GM18520 (cell line): ENCODE results near the gene SLC16A8.
"Not testable (repeated sequence)": the region's sequence is repeated elsewhere in the genome, so short reads cannot be mapped to it uniquely, and the experiment has no call there.

Source experiments
- ATAC-seq: cut with Tn5 transposase; IDR thresholded peaks from one replicate; pipeline ENCODE4 v1.9.1; 2021; ENCODE audit not compliant: unreplicated experiment

SLC16A8 gene, protein sequence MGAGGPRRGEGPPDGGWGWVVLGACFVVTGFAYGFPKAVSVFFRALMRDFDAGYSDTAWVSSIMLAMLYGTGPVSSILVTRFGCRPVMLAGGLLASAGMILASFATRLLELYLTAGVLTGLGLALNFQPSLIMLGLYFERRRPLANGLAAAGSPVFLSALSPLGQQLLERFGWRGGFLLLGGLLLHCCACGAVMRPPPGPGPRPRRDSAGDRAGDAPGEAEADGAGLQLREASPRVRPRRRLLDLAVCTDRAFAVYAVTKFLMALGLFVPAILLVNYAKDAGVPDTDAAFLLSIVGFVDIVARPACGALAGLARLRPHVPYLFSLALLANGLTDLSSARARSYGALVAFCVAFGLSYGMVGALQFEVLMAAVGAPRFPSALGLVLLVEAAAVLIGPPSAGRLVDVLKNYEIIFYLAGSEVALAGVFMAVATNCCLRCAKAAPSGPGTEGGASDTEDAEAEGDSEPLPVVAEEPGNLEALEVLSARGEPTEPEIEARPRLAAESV

DNA sequence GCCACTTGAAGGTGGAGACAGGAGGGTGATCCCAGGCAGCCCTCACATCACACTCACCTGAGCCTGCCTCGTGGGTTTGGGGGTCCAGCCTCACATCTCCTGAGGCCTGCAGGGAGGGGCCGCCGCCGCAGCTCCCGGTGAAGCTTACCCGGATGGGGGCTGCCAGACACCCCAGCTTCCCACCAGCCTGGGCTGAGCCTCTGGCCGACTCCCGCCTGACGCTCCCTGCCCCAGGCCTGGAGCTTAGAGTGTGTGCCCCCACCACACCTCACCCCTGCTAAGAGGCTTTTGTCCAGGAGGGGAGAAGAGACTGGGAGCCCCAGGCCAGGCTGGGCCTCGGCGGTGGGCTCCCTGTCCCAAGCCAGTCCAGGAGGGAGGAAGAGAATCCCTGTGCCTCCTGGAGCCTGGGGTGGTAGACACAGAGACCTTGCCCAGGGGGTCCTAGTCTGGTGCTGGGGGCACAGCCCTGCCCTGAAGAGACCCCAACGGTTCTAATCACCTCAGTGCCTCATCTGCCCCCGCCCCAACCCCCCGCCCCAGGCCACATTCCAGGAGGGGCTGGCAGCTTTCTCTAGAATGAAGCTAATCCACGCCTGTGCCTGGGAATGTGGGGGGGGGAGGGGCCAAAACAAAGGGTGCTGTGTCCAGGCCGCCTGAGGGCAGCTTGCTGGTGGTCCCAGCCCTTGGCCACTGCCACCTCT, at the start of gene SLC16A8:
TSS of gene SLC16A8 (minus strand) at position 254 of the 701 bp plus-strand sequence. CDS start 1,311 bp downstream, outside the sequence.
- ATAC-seq, result no peak

DNA sequence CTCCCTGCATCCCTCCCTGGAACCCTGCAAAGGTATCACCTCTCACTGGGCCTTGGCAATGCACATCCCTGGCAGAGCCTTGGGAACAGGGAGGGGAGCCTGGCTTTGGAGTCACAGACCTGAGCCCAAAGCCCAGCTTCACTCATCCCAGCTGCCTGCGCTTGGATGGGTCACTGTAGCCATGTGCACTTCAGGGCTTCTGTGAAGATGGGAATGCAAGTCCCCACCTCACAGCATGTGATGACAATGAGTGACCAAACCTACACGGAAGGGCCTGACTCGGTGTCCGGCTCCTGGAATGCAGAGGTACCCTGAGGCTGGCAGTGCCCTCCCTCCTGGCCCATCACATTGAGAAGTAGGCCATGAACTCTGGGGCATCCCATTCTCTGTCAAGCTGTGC, 49.3 kb upstream of the SLC16A8 start:
- no peak for ATAC-seq

DNA sequence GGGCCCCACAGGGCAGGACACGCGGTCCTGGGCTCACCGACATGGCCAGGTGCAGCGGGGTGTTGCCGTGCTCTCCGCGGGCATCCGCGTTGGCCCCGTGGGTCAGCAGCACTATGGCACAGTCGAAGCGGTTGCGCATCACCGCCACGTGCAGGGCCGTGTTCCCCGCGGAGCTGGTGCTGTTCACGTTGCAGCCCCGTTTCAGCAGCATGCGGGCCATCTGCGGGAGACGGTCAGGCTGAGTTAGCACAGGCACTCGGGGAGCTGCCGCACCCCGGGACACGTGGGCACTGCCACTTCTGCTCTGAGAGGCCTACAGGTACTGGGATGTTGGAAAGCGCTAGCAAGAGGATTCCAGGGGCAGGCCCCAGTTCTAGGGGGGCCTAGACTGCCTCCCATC, 48.8 kb upstream of the SLC16A8 start:
- ATAC-seq, result no peak

DNA sequence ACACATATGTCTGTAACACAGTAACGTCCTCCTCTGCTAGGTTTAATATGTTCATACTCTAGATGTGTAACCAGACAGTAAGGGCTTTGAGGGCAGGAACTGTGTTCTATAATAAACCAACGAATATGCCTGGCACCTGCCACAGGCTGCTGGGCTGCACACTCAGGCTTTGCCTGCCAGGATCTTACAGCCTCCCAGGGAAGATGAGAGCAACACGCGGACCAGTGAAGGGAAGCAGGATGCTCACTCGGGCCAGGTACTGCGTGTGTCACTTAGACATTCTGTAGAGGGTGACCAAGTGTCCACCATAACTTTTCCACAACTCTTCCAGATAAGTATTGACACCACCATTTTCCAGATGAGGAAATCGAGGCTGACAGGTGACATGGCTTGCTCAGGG, 48.2 kb upstream of the SLC16A8 start:
- ATAC-seq, result no peak

DNA sequence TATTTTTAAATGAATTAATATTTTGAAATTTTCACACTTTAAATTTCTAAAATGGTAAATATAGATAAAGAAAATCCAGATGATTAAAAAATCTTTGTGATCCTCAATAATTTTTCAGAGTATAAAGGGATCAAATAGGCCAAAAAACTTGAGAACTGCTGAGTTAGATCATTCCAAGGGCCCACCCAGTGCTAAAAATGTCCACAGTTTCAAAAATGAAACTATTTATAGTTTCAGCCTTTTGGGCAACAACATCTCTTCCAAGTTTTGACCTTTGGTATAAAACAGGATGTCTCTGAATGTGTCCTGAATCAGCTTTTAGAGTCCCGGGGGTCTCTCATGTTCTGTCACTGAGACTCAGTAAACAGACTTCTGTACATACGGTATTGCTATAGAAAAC, 47.4 kb upstream of the SLC16A8 start:
- ATAC-seq, result no peak

DNA sequence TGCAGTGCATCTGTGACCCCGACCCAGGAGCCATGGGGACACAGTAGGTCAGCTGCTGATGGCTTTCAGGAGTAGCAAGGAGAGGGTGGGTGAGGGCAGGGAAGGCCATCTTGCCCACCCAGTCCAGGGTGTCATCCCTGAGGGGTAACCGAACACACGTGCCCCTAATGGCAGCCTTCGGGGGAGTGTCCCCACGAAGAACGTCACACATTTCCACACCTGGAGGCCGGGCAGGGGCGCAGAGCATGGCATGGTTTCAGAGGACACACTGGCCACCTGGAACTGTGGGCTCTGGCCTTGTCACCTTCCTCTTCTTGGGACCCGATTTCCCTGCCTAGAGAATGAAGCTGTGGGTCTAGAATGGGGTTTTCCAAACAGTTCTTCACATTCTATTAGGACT, 45.9 kb upstream of the SLC16A8 start:
- no peak for ATAC-seq

DNA sequence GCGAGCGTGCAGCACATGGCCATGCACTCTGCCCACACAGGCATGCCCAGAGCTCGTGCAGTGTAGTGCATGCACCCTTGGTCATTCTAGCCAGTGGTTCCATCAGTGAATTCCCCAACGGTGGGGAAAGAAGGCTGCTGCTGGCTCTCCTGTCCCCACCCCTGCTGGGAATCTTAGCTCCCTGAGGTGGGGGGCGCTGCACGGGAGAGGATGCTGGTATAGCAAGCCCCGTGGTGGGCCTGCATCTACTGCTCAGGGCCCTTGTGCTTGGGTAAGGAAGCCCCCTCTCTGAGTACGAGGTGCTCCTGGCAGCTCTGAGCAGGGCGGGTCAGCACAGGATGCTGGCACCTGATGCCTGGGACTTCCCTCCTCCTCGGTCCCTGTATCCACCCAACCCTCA, 45.0 kb upstream of the SLC16A8 start:
- no peak for ATAC-seq

DNA sequence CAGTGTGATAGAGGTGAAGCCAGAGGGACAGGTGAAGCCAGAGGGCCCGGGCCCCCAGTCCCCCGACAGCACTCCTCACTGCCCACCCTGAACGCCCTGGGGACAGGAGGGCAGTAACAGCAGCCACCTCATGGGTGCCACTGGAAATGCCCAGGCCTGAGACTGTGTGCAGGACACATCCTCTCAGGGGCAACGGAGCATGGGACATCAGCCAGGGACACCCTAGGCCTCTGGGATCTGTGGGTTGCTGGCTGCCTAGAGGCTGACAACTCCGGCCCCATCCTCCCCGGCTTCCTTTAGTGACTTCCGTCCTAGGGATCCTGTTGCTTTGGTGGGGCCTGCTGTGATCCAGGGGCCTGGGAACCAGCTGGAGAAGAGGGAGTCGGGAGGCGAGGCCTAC, 43.9 kb upstream of the SLC16A8 start:
- ATAC-seq, result no peak

DNA sequence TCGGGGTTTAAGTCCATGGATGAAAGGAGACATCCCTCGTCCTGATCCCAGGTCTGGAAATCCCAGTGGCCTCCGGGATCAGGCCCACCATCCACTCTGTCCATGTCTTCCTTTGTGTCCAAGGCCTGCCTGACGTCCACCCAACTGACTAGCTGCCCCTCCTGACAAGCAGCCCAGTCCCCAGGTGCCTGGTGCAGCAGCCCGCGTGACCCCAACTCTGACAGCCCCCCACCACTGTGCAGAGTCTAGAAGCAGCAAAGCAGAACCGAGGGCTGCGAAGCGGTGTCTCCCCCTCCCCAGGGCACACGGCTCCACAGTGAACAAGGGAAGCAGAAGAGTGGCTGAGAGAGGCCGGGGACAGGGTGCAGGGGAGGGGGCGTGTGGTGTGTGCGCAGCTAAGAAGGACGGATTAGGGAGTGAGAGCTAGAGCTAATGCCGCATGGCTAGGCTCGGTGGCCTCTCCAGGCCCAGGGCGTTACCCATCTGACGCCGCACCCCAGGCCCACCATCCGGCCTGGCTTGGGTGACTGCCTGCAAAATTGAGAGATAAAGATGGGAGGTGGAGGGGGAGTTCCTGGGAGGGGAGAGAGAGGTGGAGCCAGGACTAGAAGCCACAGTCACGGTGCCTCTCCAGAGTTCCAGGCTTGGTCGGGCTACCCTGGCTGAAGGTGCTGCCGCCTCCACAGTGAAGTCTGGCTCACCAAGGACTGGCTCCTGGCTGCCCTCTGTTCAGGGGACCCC, 43.1 kb upstream of the SLC16A8 start:
- ATAC-seq, result no peak

DNA sequence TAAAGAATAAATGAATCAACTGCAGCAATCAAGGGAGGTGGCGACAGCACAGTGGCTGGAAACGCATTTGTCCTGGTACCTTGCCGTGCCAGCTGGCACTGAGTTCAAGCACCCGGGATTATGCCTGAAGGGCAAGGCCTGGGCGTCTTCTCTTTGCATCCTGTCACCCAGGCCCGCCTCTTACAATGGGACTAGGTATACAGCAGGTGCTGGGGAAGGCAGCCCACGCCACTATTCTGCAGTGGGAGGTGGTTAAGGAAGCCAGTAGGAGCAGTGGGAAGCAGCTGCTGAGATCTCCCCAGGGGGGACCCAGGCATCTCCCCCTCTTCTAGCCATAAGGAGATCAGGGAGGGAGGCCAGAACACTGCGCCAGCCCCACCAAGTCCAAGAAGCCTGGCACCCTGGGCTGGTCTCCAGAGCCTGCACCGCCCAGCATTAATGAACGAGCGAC, 41.8 kb upstream of the SLC16A8 start:
- no peak for ATAC-seq

DNA sequence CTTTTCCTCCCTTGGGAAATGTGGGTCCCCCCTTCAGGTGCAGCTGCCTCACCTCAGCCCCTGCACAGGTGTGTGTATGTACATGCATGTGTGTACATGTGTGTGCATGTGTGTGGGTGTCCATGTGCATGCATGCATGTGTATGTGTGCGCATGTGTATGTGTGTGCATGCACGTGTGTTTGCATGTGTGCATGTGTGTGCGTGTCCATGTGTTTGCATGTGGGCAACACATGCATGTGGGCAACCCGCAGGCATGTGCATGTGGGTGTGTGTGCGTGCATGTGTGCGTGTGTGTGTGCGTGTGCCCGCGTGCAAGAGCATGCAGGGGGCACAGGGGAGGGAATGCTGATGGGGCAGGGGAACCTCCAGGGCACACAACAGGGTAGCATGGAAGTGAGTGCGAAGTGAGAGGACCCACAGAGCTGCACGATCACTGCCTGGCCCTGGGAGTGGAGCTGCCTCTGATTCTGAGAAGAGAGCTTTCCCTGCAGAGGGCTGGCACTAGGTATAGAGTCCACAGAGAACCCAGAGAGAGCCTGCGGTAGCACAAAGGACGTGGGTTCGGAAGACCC, 41.1 kb upstream of the SLC16A8 start:
- ATAC-seq, result no peak

DNA sequence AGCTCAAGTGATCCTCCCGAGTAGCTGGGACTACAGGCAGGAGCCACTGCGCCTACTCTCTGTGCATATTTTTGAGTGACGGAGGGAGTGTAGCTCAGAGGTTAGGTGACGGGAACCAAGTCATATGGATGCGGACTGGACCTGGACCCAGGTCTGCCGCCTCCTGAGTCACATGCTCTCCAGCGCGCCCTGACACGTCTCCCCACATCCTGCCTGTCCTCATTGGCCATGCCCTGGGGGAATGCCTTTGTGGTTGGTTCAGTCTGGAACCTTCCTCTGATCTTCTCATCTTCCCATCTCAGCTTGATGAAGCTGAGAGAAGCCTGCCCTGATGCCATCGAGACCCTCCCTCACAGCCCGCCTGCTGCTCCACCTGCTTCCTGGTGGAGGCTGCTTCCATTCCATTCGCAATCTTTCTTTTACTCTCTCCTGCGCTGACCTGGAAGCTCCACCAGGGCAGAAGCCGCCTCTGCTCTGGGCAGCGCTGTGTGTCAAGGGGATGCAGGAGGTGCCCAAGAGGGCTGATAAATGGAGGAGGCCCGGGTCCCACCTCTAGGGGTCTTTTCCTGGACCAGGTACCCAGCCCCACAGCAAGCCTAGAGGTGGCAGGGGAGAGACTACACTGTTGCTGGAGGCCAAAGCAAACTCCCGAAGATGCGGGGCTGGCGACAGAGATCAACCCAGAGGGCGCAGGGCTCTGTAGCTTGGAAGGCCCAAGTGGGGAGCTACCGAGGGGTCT, 40.4 kb upstream of the SLC16A8 start:
- ATAC-seq, result no peak

DNA sequence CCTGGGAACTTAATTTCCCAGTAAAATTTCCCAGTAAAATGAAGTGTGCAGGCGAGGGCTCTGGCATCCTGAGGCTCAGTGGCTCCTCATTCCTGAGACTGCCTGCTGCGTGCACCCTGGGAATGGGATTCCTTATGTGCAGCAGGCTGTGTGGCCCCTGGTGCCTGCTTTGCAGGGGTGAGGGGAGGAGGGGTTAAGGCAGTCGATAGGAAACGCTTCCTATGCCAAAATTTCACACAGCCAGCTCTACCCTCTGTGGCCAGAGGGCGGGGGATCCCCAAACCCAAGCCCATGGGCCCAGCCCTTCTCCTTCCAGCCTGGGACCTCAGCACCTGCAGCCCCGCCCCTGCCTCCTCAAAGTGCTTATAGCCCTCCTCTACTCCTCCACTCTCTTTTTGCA, 38.6 kb upstream of the SLC16A8 start:
- no peak for ATAC-seq

DNA sequence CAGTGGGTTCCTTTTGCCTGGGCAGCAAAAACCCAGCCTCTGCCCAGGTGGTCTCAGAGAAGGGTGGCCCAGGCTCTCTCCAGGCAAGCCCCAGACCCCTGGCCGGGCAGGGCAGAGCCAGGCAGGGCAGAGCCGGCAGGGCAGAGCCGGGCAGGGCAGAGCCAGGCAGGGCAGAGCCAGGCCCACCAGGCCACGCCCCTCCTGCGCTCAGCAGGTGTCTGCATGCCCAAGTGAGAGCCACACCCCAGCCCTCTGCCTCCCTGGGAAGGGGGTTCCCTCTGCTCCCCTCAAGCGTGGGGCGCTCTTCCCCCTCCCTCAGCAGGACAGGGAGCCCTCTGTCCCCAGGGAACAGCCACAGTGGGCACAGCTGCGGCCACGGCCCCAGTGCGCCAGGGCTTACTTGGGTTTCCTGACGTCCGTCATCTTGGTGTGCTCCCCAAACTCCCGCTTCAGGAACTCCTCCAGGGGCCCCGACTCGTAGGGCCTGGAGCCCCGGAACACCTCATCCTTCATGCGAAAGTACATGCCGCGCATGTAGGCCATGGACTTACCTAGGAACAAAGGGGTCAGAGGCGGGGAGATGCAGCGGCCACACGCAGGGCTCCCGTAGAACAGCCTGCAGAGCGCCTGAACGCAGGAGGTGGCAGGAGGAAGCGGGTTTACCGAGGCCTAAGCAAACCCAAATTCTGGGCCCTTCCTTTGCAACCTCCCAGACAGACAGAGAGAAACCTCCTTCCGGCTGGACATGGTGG, 36.6 kb upstream of the SLC16A8 start:
- ATAC-seq, result no peak

DNA sequence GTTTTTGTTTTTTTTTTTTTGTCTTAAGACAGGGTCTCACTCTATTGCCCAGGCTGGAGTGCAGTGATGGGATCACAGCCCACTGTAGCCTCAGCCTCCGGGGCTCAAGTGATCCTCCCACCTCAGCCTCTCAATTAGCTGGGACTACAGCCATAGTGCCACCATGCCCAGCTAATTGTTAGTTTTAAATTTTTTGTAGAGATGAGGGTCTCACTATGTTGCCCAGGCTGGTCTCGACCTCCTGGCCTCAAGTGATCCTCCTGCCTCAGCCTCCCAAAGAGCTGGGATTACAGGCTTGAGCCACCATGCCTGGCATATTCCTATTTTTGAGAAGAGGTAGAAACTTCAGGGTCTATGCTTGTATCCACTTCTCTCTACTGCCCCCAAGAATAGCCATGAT, 34.8 kb upstream of the SLC16A8 start:
- ATAC-seq, result not testable (repeated sequence)

DNA sequence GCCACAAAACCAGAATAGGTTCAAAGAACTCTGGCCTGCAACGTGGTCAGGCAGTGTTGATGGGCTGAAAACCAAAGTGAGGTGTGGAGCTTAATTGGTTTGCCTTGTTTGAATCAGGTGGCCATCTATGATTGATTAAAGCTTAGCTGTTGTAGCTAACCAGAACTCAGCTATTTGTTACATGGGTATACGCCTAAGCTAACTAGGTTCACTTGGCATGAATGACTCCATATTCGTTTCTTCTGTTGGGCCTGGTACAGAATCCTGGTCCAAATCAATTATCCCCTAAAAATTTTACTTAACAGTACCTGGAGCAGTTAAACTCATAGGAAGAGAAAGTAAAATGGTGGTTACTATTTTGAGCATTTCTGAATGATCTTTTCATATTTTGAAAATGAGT, 34.2 kb upstream of the SLC16A8 start:
- no peak for ATAC-seq

DNA sequence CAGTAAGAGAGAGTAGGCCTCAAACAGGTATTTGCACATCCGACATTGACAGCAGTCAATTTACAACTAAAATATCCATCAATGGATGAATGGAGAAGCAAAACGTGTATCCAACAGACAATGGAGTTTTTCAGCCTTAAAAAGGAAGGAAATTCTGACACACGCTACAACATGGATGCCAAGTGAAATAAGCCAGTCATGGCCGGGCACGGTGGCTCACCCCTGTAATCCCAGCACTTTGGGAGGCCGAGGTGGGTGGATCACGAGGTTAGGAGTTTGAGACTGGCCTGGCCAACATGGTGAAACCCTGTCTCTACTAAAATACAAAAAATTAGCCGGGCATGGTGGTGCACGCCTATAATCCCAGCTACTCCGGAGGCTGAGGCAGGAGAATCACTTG, 33.6 kb upstream of the SLC16A8 start:
- not testable (repeated sequence) for ATAC-seq

DNA sequence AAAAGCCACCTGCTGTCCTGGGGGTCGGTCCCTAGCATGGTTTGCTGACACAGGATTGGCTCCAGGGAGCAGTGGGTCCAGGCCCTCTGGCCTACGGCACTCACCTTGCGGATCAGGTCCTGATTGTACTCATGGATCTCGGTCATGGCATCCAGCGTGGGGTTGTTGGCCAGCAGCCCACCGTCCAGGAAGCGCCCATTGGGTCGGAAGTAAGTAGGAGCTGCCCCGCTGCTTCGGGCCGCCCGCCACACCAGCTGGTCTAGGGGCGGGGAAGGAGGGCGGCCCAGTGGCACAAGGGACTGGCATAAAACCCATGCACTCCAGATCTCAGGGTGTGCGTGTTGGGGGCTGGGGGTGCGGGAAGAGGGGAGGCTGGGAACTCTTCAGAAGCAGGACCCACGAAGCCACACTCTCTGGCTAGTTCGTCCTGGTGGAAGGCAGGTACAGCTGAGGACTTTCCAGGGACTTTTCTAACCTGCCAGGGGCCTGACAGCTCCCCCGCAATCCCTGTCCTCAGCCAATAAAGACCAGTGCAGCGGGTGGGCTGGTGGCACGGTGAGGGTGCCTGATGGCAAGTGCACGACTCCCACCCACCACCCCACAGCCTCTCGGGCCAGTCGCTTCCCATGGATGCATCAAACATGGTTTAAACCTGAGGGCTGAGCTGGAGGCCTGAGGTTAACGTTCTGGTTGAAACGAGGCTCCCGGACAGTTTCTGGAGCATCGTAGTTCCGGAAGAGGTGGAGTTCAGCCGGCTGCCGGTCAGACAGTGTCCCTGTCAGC, 31.6 kb upstream of the SLC16A8 start:
- ATAC-seq, result no peak
